ENCODE data around the gene NFIX.
A peak's percentile ranks its signal among the peaks of the same experiment; 100 is the strongest.

Gene NFIX

DNA sequence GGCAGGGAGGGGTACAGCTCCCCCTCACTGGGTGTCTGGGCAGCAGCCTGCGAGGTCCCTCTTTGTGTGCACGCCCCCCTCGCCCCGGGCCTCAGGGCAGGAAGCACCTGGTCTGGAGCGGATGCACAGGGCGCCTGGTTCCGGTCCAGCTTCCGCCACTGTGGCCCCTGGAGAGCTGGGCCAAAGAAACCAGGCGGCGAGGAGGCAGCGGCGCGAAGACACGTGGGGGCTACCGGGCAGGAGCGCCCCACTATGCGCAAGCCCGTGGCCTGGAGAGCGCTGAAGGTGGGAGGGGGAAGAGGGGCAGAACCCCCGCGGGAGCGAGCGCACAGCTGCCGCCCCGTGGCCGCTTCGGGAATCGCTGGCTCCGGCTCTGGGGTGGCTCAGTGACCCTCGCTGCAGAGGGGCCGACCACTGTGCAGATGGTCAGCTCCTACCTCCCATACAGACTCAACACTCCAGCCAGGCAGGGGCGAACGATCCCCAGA, 109.1 kb downstream of the NFIX start:
- no peak overlapping the region for H3K27ac ChIP-seq

DNA sequence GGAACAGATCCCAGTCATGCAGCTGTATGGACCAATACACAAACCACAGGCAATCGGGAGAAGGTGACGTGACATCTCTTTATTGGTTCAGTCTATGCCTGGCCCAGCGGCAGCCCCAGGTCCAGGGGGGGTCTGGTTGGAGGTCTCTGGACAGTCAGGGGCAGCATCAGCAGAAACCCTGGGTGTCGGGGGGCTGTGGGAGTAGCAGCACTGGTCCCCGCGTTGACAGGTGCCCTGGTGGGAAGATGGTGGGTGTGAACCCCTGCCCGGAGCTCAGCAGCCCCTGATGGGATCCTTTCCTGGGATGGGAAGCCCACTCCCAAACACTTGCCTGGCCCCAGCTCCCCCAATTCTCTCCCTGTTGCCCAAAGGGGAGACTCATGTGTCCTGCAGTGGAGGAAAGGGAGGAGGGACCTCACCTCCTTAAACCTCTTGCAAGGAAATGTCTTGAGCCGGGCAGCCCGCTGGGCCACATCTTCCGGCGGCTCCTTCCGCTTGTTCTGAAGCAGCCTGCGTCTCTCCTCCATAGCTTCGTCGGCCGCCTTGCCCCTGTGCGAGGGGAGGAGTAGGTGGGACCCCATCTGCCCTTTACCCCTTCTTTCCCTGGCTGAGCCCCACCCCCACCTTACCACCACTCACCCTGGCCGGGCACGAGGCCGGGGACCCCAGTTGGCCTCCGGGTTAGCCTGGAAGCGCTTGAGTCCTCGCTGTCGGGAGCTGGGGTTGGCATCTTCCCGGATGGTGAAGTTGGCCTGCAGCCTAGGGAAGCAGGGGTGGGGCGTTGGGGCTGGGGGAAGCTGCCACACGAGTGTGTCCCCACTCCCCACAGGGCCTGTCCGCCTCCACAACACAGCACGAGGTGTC, 109.8 kb downstream of the NFIX start:
- no peak overlapping the region for H3K27ac ChIP-seq
- TF ChIP-seq, protein P1, sequence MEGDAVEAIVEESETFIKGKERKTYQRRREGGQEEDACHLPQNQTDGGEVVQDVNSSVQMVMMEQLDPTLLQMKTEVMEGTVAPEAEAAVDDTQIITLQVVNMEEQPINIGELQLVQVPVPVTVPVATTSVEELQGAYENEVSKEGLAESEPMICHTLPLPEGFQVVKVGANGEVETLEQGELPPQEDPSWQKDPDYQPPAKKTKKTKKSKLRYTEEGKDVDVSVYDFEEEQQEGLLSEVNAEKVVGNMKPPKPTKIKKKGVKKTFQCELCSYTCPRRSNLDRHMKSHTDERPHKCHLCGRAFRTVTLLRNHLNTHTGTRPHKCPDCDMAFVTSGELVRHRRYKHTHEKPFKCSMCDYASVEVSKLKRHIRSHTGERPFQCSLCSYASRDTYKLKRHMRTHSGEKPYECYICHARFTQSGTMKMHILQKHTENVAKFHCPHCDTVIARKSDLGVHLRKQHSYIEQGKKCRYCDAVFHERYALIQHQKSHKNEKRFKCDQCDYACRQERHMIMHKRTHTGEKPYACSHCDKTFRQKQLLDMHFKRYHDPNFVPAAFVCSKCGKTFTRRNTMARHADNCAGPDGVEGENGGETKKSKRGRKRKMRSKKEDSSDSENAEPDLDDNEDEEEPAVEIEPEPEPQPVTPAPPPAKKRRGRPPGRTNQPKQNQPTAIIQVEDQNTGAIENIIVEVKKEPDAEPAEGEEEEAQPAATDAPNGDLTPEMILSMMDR (conservative IDR thresholded peaks at IDR 0.05), result no peak; the same call in 1 of the 2 replicates
- no peak for TF ChIP-seq ZFX (IDR thresholded peaks at IDR 0.05)

More for the DNA sequence above, 109.1 kb downstream of the NFIX start:
- TF ChIP-seq, protein P1 (conservative IDR thresholded peaks at IDR 0.05), result no peak; the same call in 1 of the 2 replicates
- TF ChIP-seq ZFX (IDR thresholded peaks at IDR 0.05), result no peak

GRCh38 chr19:13109361-13110098, 114.3 kb downstream of the NFIX start:
- no peak overlapping the region for H3K27ac ChIP-seq
- TF ChIP-seq, protein P1 (conservative IDR thresholded peaks at IDR 0.05), result no peak
- TF ChIP-seq ZFX (IDR thresholded peaks at IDR 0.05), result no peak

DNA sequence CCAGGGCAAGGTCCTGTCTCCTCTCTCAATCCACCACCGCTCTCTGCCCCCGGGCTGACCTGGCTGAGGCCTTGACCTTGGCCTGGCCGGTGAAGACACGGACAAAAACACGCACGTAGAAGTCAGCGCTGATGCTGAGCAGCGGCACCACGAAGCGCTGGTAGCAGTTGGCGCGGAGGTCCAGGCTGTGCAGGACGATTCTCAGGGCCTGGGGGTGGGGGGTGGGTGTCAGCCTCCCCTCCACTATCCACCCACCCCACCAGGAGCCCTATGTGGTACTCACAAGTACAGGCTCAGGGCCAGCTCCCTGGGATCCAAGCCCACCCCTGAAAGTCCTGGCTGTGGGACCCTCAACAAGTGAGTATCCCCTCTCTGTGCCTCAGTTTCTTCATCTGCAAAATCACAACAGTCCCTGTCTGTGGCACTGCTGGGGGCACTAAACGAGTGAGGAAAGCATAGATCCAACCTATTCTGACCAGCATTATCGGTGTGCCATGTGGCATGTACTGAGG, 114.9 kb downstream of the NFIX start:
- TF ChIP-seq ZFX (IDR thresholded peaks at IDR 0.05), result no peak
- TF ChIP-seq, protein P1 (conservative IDR thresholded peaks at IDR 0.05), result no peak
- H3K27ac ChIP-seq, result no peak overlapping the region

GRCh38 chr19:13112555-13112954, 117.3 kb downstream of the NFIX start:
- H3K27ac ChIP-seq, result no peak overlapping the region
- TF ChIP-seq ZFX (IDR thresholded peaks at IDR 0.05), result no peak
- TF ChIP-seq, protein P1 (conservative IDR thresholded peaks at IDR 0.05), result no peak

GRCh38 chr19:13115936-13116281, 120.6 kb downstream of the NFIX start:
- H3K27ac ChIP-seq, result peak overlapping the region; percentile 95
- no peak for TF ChIP-seq ZFX (IDR thresholded peaks at IDR 0.05)
- TF ChIP-seq, protein P1 (conservative IDR thresholded peaks at IDR 0.05), result no peak

All from C4-2B (cell line).